Glutamatergic neuron (in vitro differentiated cells): Measurements from ENCODE around the gene JAML. TPM values are rescaled to one million over a fixed set of nuclear protein-coding genes. Genes with fewer than 3 reads are reported as not detected.

ENCODE experiments used
- DNase-seq: peaks from one replicate; pipeline ENCODE4 v3.0.0; 2022
- H3K27ac Mint-ChIP-seq: one replicate; pipeline ENCODE4 v1.8.0; 2020; ENCODE audit warnings: mild to moderate bottlenecking, mixed read lengths, inconsistent platforms; ENCODE audit not compliant: unreplicated experiment
- H3K27me3 Mint-ChIP-seq: one replicate; pipeline ENCODE4 v1.8.0; 2020; ENCODE audit warnings: mild to moderate bottlenecking, moderate library complexity, mixed read lengths, inconsistent platforms; ENCODE audit not compliant: unreplicated experiment
- H3K36me3 Mint-ChIP-seq: one replicate; pipeline ENCODE4 v1.8.0; 2020; ENCODE audit warnings: mild to moderate bottlenecking, mixed read lengths, inconsistent platforms; ENCODE audit not compliant: unreplicated experiment
- H3K4me1 Mint-ChIP-seq: one replicate; pipeline ENCODE4 v1.8.0; 2020; ENCODE audit warnings: mild to moderate bottlenecking, low read depth, mixed read lengths, inconsistent platforms; ENCODE audit not compliant: unreplicated experiment
- H3K4me3 Mint-ChIP-seq: one replicate; pipeline ENCODE4 v1.8.0; 2020; ENCODE audit warnings: mild to moderate bottlenecking, mixed read lengths, inconsistent platforms; ENCODE audit not compliant: unreplicated experiment
- H3K9me3 Mint-ChIP-seq: one replicate; pipeline ENCODE4 v1.8.0; 2020; ENCODE audit warnings: mild to moderate bottlenecking, moderate library complexity, mixed read lengths, inconsistent platforms; ENCODE audit not compliant: unreplicated experiment
- total RNA-seq: library from RNA; stranded (reverse); fragmentation: NEBNext Ultra II Directional; extraction: Animal tissue kit (Norgen Biotek cat#: 25700); gene quantifications from one replicate; pipeline ENCODE4 v1.2.1, GENCODE V29; 2021; ENCODE audit not compliant: unreplicated experiment
- TF ChIP-seq, protein P1 (sequence below): fragments of 200-600 bp; sonication (generic); IDR thresholded peaks from one replicate; pipeline ENCODE4 v1.5.0; 2021; ENCODE audit not compliant: partially characterized antibody, unreplicated experiment

The JAML gene
- total RNA-seq, 1 donor from 2014 or later: not detected

DNA sequence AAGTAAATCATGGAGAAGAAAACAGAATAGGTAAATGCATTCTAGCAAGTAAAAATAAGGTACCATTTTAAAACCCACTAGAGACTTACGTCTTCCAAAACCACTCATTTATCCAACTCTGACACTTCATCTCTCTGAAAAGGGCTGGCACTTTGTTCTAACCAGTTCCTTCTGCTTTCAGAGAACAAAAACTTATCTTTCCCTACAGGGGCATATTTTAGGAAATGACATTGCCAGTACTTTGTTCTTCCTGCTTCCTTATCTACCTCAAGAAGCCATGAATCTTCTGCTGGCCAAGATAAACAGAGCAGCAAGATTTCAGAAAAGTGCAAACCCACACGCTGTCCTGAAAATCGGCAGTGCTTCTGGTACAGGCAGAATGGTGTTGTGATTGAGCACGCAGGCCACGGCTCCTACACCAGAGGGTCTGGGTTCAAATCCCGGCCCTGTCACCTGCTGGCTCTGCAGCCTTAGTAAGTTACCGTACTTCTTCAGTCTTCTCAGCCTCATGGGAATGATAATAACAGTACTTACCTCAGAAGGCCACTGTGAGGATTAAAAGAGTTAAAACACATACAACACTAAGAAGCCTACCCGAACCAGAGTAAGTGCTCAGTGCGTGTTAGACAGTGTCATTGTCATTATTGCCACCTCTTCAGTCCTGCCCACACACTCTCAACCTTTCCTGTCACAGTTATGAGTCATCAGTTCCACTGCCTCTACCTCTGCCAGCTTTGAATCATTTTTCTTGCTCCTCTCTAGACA is 16.4 kb upstream of the JAML start:
- H3K27me3 Mint-ChIP-seq: no peaks in the 10 kb centered on the region
- no peak overlapping the region for H3K27ac Mint-ChIP-seq
- DNase-seq: no peak
- H3K4me3 Mint-ChIP-seq: no peak overlapping the region
- H3K36me3 Mint-ChIP-seq: no peaks in the 10 kb centered on the region
- peaks cover 3% of the 10 kb centered on the region for H3K4me1 Mint-ChIP-seq
- TF ChIP-seq, protein P1, sequence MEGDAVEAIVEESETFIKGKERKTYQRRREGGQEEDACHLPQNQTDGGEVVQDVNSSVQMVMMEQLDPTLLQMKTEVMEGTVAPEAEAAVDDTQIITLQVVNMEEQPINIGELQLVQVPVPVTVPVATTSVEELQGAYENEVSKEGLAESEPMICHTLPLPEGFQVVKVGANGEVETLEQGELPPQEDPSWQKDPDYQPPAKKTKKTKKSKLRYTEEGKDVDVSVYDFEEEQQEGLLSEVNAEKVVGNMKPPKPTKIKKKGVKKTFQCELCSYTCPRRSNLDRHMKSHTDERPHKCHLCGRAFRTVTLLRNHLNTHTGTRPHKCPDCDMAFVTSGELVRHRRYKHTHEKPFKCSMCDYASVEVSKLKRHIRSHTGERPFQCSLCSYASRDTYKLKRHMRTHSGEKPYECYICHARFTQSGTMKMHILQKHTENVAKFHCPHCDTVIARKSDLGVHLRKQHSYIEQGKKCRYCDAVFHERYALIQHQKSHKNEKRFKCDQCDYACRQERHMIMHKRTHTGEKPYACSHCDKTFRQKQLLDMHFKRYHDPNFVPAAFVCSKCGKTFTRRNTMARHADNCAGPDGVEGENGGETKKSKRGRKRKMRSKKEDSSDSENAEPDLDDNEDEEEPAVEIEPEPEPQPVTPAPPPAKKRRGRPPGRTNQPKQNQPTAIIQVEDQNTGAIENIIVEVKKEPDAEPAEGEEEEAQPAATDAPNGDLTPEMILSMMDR: no peak
- H3K9me3 Mint-ChIP-seq: no peaks in the 10 kb centered on the region

DNA sequence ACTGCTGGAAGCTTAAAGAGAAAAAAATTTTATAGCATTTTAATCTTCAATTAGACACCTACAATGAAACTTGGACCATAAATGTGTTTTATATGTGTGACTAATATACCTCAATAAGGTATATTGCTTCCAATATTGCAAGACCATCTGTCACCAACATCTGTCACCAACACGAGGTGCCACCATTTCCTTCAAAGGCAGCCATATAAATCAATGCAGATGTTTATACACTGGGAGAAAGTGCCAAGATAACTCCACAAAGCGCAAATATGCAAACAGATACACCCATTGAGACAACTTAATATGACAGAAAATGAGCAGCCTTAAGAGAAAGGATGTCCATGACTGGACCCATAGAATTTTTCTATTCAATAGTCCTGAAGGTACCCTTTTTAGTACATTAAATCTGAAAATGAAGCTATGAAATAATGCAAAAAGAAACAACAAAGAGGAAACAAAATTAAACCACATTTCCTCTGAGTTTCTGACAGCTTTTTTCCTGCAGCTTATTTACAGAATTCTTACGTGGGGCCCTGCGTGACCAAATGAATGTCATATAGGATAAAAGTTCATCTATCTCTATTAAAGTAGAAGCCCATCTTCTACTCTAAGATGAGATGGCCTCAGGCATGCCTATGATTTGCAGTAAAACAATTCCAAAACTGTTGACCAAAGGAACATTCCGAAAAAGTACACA is 14.8 kb upstream of the JAML start:
- Mint-ChIP-seq H3K27me3 (no peaks in the 10 kb centered on the region), H3K9me3 (no peaks in the 10 kb centered on the region), H3K27ac (no peak overlapping the region), H3K4me1 (peaks cover 3% of the 10 kb centered on the region), H3K36me3 (no peaks in the 10 kb centered on the region), H3K4me3 (no peak overlapping the region)
- TF ChIP-seq, protein P1: no peak
- no peak for DNase-seq

DNA sequence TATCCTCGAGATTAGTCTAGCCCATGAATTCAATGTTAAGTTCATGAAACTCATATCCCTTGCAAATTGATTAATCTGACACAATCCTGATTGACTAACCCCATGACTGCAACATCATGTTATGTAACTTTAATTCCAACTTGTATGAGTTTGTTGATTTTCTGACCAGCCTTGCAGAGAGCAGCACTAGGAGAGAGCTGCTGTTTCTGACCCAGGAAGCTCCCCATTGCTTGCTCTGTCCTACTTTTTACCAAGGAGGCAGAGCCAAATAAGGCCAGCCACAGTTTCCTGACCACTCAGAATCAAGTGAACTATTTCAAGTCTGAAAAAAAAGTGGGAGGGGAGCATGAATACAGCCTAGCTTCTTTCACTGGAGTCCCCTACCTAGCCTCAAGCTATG is 14.1 kb upstream of the JAML start:
- DNase-seq: no peak
- no peak overlapping the region for H3K27ac Mint-ChIP-seq
- no peaks in the 10 kb centered on the region for H3K36me3 Mint-ChIP-seq
- no peaks in the 10 kb centered on the region for H3K27me3 Mint-ChIP-seq
- H3K4me3 Mint-ChIP-seq: no peak overlapping the region
- H3K4me1 Mint-ChIP-seq: peaks cover 3% of the 10 kb centered on the region
- TF ChIP-seq, protein P1: no peak
- no peaks in the 10 kb centered on the region for H3K9me3 Mint-ChIP-seq

DNA sequence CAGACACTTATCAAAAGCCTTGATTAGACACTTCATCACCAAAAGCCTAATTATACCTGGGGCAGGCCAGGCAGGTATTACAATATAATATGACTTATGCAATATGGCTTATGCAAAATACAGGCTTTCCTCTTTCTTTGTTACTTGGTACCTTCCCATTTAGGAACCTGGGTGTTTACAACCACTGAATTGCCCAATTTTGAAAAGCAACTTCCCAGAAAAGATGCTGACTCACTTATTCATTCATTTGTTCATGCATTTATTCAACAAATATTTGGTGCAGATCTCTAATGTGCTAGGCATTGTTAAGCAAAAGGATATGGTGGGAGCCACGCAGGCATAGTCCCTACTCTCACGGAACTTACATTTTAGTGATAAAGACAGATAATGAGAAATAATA is 13.6 kb upstream of the JAML start:
- H3K4me3 Mint-ChIP-seq: no peak overlapping the region
- H3K9me3 Mint-ChIP-seq: no peaks in the 10 kb centered on the region
- peaks cover 3% of the 10 kb centered on the region for H3K4me1 Mint-ChIP-seq
- no peaks in the 10 kb centered on the region for H3K27me3 Mint-ChIP-seq
- H3K27ac Mint-ChIP-seq: no peak overlapping the region
- no peaks in the 10 kb centered on the region for H3K36me3 Mint-ChIP-seq
- DNase-seq: no peak
- TF ChIP-seq, protein P1: no peak

DNA sequence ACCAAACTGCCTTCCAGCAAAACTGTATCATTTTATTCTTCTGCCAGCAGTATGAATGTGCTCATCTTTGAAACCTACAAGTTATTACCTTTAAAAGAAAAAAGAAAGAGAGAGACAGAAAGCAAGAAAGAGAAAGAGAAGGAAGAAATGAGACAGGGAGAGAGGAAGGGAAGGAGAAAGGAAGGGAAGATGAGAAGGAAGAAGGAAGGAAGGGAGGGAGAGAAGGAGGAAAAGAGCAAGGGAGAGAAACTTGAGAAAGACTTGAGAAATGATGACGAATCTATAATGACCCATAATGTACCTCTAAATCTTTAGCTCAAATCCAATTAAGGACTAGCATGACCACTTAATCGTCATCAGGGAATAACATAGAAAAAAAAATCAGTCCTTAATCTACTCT is 11.4 kb upstream of the JAML start:
- Mint-ChIP-seq H3K9me3 (no peaks in the 10 kb centered on the region), H3K27me3 (no peaks in the 10 kb centered on the region), H3K4me1 (peaks cover 3% of the 10 kb centered on the region), H3K36me3 (no peaks in the 10 kb centered on the region), H3K4me3 (no peak overlapping the region), H3K27ac (no peak overlapping the region)
- TF ChIP-seq, protein P1: no peak
- DNase-seq: no peak
